ENCODE data around the gene FOXC1. TPM values are rescaled to one million over a fixed set of nuclear protein-coding genes. Genes with fewer than 3 reads are reported as not detected.

The FOXC1 gene
- total and polyA plus RNA-seq, 9 of the 15 experiments (the other 6 are each of a cell fraction or from before 2014, with no cell fraction given), result not detected

GRCh38 chr6:1576711-1577110 lies 33.0 kb upstream of the FOXC1 start (continued):
- TF ChIP-seq DDX20 (tag; IDR thresholded peaks at IDR 0.05; ENCODE audit: low read depth) (no peak), ZNF143 (CRISPR knock-in tag; IDR thresholded peaks at IDR 0.05) (no peak), MYBL2 (IDR thresholded peaks at IDR 0.05; ENCODE audit: low read depth) (no peak), MYBL2 (CRISPR knock-in tag; IDR thresholded peaks at IDR 0.05; ENCODE audit: borderline replicate concordance) (no peak), ZNF174 (CRISPR knock-in tag; IDR thresholded peaks at IDR 0.05) (no peak), KAT8 (IDR thresholded peaks at IDR 0.05; ENCODE audit: low read depth) (no peak), PBX2 (CRISPR knock-in tag; IDR thresholded peaks at IDR 0.05; ENCODE audit: low read depth) (no peak), PBX2 (tag; conservative IDR thresholded peaks at IDR 0.05; ENCODE audit: low read depth) (no peak), PREB (CRISPR knock-in tag; IDR thresholded peaks at IDR 0.05) (no peak), BHLHE40 (IDR thresholded peaks at IDR 0.05; ENCODE audit: low read length) (no peak)
- TF ChIP-seq, protein P1, sequence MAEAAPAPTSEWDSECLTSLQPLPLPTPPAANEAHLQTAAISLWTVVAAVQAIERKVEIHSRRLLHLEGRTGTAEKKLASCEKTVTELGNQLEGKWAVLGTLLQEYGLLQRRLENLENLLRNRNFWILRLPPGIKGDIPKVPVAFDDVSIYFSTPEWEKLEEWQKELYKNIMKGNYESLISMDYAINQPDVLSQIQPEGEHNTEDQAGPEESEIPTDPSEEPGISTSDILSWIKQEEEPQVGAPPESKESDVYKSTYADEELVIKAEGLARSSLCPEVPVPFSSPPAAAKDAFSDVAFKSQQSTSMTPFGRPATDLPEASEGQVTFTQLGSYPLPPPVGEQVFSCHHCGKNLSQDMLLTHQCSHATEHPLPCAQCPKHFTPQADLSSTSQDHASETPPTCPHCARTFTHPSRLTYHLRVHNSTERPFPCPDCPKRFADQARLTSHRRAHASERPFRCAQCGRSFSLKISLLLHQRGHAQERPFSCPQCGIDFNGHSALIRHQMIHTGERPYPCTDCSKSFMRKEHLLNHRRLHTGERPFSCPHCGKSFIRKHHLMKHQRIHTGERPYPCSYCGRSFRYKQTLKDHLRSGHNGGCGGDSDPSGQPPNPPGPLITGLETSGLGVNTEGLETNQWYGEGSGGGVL (CRISPR knock-in tag; IDR thresholded peaks at IDR 0.05), result no peak

Measured in K562 (cell line).